SIG-M5 treated with dmso at 0.1 percent for 504 hours (cell line): Measurements from ENCODE around the gene C6orf15.

Experiments used
- DNase-seq: peaks from one replicate; lab custom pipeline; 2025; ENCODE audit not compliant: unreplicated experiment; lab: John Stamatoyannopoulos, UW

C6orf15 gene

DNA sequence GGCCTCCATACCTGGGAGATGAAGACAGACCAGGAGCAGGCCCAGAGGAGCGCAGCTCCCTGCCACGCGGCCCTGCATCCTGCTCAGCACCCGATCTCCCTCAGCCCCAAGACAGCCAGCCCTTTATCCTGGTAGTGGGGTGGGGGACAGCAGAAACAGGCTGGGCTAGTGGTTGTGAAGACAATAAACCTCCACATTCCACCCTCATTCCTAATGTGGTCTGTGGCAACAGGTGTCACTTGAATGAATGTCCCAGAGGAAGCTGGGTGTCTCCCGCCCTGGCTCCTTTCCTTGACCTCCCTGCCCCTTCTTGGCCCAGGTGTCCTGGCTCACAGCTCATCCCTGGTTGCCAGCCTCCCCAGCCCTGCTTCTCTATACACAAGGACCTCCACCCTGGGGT lies at the start of gene C6orf15:
C6orf15 (minus strand) TSS at position 98 of the 400 bp plus-strand sequence; CDS start at position 78, 20 bp downstream.
- no peak for DNase-seq

- no peak for DNase-seq
Measured at GRCh38 chr6:31161216-31162126, 49.1 kb upstream of the C6orf15 start.

- DNase-seq = peak; percentile 45
Measured at GRCh38 chr6:31158863-31159855, 46.8 kb upstream of the C6orf15 start.

DNA sequence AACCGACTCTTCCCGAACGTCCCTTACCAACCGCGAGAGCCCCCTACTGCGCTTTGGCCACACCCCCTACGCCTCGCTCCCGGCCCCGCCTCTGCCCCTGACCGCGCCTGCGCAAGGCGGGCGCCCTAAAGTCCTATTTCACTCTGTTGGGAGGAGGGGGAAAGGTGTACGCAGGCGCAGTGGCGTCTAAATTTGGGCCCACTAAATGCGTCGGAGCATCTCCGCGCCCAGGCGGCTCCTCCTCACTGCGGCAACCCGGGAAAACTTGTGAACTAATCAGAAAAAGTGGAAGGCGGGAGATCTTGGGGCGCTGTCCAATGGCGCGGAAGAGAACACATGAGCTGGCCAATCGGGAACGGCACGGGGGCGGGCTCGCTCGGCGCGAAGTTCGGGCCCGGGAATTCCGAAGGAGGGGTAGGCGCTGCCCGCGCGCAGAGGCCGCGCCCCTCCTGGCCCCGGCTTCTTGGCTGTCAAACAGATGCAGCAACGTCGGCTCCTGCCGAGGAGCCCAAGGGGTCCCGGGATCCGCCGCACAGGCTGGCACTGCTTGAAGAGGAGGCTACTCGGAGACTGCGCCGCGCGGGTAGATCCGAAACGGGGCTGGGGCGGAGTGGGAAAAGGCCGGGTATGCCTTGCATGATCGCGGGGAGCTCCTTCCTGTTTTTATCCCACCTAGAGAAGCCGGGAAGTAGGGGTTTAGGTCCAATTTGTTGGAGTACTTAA lies 45.9 kb upstream of the C6orf15 start, which contains the start of gene TCF19:
TCF19 (plus strand) TSS at position 450 of the 723 bp plus-strand sequence. CDS start 881 bp downstream, outside the sequence.
- DNase-seq = peak; percentile 98

DNA sequence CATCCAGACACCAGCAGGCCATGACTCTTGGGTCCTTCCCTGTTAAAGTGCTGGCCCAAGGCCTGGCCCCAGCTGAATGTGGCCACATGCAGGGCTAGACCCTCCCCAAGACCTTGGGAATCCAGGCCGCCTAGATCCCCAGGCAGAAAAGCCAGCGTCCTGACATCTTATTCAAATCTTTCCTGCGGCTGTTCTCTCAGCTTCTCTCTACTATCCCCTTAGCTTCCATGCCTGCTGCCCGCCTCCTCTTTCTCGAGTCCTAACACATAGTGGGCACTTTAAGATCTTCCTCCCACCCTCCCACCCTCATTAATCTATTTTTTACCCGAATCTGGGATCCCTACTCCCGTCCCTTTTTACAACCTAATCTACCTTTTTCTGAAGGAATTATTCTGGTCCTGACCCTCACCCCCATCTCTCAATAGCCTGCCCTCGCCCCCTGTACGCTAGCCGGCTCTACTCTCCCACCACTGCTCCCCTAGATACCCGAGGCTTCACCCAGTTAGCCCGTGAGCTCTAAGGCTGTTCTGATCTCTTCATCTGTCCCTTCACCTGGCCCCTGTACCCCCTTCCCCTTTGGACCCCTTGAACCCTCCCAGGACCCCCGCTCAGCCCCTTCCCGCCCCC lies 45.3 kb upstream of the C6orf15 start, which contains the start of gene CCHCR1:
CCHCR1 (minus strand) TSS at position 290 of the 627 bp plus-strand sequence; CDS start at position 88, 202 bp downstream.
- no peak for DNase-seq

- DNase-seq = no peak
Measured at GRCh38 chr6:31156641-31157040, 44.3 kb upstream of the C6orf15 start.

DNA sequence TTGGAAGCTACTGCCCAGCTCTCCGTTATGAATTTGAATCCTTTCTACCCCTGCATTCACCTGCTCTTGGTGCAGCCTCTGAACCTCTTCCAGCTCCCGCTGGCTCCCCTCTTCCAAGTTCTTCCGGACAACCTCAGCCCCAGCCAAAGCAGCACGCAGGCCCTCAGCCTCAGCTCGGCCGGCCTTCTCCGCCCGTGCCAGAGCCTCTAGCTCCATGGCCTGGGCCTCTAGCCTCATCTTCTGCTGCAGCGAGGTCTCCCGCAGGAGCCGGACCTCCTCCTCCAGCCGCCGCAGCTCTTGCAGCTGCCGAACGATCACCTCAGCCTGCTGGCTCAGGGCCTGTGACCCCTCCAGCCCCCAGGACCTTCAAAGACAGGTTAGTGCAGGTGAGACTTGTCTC lies 42.1 kb upstream of the C6orf15 start:
- DNase-seq = no peak

DNA sequence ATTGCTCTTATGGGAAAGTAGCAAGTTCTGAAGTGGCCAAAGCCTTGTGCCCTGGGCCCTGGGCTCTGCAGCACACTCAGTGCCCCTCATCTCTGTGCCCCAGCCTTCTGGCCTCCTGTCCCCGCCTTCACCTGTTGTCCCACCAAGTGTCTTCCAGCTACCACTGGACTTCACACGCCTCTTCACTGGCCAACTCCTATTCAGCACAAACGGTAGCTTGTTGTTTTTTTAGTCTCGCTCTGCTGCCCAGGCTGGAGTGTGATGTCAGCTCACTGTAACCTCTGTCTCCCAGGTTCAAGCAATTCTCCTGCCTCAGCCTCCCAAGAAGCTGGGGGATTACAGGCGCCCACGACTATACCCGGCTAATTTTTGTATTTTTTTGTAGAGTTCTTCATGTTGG lies 40.4 kb upstream of the C6orf15 start:
- no peak for DNase-seq

DNA sequence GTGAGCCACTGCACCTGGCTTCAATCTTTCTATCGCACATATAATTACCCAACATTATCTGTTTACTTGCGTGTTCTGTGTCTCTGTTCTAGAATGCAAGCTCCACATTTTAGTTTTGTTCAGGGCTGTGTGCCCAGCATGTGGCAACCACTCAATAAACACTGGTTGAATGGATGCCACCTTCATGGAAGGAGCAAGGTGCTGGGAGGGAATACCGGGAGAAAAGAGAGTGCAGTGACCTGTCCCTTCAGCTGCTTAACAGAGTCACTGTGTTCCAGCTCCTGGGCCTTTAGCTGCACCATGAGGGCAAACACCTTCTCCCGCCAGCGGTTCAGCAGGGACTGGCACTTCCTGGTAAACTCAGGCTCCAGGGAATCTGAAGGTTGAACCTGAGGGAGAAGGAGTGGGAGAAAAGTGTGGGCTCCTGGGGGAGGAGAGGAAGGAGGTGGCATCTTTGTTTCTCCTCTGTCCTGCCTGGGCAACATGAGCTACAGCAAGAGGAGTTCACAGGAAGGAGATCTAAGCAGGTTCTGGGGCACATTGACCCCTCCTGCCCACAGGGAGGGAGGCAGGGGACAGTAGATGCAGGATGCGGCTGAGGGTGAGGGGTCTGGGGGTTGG lies 37.6 kb upstream of the C6orf15 start:
- no peak for DNase-seq

DNA sequence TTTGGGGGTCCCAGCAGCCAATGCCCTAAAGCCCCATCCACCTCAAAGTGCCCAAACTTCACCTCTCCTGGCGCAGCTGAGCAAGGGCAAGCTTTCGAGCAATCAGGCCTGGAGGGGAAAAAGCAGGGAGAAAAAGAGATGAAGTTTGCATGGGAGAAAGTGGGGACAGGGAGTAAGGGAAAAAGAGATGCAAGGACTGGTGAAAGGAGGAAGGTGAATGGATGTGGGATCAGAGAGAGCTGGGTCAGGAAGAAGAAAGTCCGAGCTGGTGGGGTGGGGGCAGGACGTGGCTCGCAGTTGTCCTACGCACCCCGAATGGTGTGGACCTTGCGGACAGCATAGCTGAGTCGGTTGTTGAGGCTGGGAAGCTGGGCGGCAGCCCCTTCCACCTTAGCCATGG lies 33.0 kb upstream of the C6orf15 start:
- DNase-seq = no peak

DNA sequence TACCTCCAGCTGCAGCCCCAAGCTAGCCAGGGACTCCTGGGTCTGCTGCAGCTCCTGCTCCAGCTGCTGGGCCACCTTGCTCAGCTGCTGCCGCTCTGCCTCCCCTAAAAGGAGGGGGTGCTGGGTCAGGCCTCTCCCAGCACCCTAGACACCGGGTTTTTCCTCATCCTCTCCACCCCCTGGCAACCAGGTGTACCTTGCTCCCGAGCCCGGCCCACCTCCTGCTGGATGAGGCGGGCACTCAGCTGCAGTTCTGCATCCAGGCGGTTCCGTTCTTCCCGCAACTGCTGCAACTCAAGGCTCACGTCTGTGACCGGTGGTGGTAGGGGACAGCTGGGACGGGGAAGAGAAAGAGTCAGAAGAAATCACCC lies 32.6 kb upstream of the C6orf15 start:
- no peak for DNase-seq

DNA sequence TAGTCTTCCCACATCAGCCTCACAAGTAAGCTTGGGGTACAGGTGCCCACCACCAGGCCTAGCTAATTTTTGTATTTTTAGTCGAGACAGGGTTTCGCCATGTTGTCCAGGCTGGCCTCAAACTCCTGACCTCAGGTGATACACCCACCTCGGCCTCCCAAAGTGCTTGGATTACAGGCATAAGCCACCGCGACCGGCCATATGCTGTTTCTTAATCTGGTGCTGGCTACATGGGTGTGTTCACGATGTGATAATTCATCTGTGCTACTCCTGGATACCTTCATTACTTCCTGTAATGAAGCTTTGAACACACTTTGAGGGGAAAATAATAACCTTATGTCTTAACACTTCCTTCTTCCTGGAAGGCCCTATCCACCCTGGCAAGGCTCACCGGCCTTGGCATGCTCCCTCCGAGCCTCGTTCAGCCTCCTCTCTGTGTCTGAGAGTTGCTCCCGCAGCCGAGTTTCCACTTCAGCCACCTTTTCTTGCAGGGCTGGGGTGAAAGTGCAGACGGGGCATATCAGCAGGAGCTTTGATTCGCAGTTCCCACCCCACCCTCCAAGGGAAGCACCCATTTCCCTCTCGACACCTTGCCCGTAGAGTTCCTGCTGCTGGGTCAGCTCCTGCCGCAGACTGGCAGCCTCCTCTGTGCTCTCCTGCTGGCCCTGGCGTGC lies 32.1 kb upstream of the C6orf15 start:
- DNase-seq = no peak

DNA sequence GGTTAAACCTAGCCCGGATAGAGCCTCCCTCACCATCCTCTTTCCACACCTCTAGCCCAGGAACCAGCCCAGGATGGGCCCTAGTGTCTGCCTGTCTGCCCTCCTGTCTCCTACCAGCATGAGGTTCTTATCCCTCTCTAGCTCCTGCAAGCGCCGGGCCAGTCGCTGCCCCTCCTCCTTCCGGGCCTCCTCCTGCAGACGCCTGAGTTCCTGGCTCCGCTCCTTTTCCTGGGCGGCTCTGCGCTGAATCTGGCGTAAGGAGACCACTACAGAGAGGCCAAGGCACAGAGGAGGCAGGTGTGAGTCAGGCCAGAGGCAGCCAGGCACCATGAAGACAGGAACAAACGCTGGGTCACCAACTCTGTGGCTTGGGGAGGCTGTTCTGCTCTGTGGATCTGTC lies 30.8 kb upstream of the C6orf15 start:
- no peak for DNase-seq

GRCh38 chr6:31142361-31142761 lies 30.0 kb upstream of the C6orf15 start:
- DNase-seq = no peak

GRCh38 chr6:31140643-31141042 lies 28.3 kb upstream of the C6orf15 start:
- no peak for DNase-seq

GRCh38 chr6:31139599-31139998 lies 27.2 kb upstream of the C6orf15 start:
- no peak for DNase-seq

DNA sequence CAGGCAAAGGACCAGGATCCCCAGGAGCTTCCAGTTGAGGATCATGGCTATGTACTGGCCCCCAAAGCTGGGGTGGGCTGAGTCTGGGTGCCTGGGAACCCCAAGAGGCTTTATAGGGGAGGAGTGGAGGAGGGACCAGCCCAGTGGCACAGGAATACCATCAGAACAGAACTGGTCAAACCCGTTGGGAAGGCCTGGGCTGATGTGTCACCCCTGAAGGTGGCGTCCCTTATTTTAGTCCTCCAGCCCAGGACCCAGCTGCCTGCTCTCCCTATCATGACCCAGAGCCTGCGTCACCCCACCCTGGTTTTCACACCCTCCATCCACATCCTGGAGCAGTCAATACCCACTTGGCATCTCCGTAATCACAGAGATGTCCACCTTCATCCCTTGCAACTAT lies 26.6 kb upstream of the C6orf15 start, which contains the start of gene PSORS1C2:
PSORS1C2 (minus strand) TSS at position 85 of the 400 bp plus-strand sequence; CDS start at position 45, 40 bp downstream.
- no peak for DNase-seq

DNA sequence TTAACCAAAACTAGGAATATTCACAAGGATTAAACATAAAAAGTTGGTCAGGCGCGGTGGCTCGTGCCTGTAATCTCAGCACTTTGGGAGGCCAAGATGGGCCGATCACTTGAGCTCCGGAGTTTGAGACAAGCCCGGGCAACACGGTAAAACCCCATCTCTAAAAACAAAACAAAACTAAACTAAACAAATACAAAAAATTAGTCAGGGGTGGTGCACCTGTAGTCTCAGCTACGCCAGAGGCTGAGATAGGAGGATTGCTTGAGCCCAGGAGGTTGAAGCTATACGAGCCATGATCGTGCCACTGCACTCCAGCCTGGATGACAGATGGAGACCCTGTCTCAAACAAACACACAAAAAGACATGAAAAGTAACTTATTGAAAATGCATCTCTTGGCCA lies 23.3 kb upstream of the C6orf15 start:
- DNase-seq = no peak

GRCh38 chr6:31132806-31133205 lies 20.4 kb upstream of the C6orf15 start:
- no peak for DNase-seq
